ENCODE data around the gene AGBL4.
"Not testable (repeated sequence)": the region's sequence is repeated elsewhere in the genome, so short reads cannot be mapped to it uniquely, and the experiment has no call there.

AGBL4 gene

DNA sequence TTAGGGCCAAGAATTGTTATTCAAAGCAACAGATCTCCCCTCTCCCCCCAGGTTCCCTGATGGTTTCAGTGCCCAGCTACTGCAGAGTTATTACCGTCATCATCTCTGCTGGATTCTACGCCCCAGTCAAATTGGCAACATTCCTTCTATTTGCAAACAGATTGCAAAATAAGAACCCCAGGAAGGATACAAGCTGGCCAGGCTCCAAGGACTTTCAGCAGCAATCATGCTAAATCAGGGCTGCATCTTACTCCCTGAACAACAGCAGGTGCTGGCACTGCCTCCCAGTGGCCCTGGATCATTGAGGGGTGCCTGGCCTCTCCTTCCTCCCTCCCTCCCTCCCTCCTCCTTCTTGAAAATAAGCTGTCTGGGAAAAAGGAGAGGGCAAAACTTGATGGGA, 725.5 kb downstream of the AGBL4 start:
- no peak for DNase-seq

DNA sequence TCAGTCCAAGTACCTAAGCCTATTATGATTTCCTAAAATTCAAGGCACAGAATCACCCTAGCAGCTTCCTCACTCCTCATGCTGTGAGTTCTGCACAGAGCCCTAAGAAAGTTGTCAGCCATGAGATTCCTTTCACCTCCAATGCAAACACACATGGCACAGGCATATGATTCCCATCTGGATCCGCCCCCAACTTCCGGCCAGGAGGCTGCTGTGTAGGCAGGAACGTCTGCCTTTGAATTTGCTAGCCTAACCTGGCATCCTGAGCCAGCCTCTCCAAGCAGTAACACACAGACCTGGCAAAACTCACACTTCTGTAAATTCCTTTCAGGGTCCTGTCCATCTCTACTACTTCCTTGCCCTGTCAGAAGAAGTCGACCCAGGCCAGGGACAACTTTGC, 726.0 kb downstream of the AGBL4 start:
- no peak for DNase-seq

DNA sequence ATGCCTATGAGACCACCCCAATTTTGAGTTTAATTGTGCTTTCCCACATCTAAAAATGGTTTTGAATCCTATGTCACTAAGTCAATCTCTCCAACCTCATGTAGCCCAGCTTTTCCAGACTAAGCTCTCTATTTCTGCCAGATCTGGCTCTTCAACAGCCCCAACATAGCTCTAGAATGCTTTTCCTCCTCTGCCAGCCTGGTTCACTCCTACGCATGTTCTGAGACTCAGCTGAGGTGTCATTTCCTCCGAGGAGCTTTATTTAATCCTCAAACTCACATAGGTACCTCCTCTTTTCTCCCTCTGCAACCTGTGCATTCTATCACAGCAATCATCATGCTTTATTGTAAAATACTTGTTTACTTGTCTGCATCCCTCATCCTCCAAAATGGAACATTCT, 729.2 kb downstream of the AGBL4 start:
- no peak for DNase-seq

DNA sequence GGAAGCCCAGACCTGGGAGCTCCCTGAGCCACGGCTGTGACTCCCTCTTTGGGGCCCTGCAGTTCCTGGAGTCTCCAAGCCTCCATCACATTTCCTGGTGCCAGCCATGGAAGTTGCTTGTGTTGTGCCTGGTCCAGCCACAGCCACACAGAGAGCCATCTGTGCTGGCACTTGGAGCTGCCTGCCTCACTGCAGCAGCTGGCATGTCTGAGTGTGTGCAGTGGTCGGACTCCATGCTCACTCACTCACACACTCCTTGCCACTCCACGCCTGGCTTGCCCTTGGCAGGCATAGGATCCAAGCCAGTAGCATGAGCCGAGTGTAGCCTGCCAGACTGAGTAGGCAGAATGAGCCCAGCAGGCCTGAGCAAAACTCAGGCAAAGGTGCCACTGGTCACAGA, 730.7 kb downstream of the AGBL4 start:
- no peak for DNase-seq

DNA sequence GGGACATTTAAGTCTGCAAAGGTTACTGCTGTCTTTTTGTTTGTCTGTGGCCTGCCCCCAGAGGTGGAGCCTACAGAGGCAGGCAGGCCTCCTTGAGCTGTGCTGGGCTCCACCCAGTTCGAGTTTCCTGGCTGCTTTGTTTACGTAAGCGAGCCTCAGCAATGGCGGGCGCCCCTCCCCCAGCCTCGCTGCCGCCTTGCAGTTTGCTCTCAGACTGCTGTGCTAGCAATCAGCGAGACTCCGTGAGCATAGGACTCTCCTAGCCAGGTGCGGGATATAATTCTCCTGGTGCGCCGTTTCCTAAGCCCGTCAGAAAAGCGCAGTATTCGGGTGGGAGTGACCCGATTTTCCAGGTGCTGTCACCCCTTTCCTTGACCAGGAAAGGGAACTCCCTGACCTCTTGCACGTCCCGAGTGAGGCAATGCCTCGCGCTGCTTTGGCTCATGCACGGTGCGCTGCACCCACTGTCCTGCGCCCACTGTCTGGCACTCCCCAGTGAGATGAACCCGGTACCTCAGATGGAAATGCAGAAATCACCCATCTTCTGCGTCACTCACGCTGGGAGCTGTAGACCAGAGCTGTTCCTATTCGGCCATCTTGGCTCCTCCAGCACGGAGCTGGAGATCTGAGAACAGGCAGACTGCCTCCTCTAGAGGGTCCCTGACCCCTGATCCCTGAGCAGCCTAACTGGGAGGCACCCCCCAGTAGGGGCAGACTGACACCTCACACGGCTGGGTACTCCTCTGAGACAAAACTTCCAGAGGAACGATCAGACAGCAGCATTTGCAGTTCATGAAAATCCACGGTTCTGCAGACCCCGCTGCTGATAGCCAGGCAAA, 766.3 kb downstream of the AGBL4 start:
- not testable (repeated sequence) for DNase-seq

DNA sequence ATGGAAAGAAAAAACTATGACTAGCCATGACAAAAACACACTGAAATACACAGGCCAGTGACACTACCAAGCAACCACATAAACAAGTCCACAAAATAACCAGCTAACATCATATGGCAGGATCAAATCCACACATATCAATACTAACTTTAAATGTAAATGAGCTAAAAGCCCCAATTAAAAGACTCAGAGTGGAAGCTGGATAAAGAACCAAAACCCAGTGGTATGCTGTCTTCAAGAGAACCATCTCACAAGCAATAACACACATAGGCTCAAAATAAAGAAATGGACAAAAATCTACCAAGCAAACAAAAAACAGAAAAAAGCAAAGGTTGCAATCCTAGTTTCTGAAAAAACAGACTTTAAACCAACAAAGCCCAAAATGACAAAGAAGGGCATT, 770.8 kb downstream of the AGBL4 start:
- no peak for DNase-seq

DNA sequence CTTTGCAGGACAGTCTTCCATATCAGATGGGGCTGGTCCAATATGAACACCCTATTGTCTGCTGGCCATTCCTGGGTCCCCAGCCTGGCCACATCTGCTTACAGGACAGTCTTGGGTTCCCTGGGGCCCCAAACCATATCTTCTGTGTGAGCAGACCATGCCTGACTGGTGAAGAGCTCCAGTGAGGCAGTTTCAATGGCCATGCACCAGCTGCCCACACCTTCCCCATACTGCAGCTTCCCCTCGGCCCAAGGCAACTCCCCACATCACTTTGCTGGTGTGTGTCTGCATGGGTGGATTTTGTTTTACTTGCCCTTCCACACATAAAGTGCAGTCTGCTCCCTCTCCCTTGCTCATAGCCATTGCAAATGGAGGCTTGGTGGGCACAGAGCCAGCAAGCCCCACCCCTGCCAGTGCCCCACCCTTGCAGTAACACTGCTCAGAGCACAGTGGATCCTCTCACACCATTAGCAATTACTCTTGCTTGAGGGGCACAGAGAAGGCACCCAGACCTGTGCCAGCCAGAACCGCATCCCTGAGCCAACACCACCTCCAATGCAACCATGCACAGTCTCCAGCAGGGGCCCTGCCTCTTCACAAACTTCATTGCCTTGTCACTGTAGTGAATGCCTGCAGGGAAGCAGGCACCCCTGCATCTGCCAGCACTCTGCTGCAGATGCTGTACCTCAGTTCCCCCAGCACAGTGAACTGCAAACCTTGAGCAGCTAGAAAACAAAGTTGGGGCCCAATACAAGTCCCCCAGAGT, 772.6 kb downstream of the AGBL4 start:
- no peak for DNase-seq

DNA sequence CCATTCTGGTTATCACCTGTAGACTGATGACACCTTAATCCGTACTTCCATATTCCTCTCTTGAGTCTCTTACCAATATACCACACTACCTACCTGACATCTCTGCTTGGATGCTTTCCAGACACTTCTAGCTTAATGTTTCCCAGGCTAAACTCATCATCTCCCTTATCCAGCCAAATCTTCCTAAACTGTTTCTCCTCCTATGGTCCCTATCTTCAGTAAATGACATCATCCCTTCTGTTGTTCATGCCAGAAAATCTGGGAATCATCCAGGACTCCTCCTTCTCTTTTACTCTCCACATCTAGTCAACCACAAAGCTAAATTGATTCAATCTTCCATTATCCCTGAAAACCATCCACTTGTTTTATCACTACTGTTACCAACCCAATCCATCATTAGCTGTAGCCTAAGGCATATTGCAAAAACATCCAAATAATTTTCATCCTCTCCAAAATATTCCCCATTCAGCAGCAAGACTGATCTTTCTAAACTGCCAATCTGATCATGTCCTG, 783.0 kb downstream of the AGBL4 start:
- no peak for DNase-seq

DNA sequence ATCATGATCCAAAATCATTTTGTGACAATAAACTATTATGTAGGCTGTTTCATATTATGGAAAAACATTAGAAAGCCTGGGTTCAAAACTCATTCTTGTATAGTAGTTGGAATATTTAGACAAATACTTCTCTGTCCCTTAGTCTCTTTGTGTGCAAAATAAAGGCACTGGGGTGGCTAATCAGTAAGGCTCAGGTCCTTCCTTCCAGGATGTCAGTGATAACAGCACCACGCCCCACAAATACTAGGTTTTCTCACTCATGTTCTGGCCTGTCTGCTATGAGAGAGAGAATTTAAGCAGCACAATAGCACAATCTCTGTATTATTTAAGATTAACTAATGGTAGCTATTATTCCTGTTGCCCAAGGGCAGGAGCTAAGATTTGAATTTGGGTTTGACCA, 788.8 kb downstream of the AGBL4 start:
- no peak for DNase-seq

DNA sequence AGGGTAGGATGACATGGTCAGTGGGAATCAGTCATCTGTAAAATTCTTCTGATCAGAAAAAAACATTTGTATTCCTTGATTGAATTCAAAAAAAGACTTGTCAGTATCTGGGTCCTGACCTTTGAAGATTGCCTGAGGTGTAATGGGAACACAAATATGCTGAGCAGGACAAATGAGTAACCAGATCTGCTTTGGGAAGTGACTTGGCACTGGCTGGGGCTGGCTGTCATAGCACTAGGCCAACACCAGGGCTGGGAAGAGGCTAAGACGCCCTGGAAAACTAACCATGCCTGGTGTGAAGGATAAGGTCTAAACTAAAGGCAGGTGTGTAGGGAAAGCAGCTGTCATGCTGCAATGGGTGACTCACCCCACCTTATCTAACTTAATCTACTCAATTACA, 794.2 kb downstream of the AGBL4 start:
- no peak for DNase-seq

DNA sequence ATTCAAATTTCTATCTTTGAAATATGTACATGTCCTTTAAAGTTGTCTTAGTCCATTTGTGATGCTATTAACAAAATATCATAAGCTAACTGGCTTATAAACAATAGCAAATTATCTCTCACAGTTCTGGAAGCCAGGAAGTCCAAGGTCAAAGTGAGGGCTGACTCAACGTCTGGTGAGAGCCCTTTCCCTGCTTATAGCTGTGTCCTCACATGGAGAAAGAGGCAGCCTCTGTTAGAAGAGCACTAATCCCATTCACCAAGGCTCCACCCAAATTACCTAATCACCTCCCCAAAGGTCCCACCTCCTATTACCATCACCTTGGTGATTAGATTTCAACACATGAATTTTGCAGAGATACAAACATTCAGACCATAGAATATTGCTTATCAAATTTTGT, 797.0 kb downstream of the AGBL4 start:
- no peak for DNase-seq

DNA sequence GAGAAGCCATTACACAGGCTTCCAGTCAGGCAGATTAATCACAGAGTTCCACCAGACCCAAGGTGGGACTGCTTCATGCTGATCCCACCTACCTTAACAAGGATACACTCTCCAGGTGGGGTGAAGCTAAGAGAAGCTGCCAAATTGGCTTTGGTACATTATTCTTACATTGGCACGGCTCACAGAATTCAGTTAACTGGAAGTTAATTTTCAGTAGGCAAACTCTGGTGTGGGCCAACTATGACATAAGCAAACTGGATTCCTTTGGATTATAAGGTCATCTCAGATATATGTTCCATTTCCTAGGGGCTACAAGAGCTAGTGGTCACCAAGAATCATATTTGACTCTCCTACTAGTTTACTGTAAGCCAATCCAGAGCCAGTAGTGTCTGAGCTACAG, 798.3 kb downstream of the AGBL4 start:
- no peak for DNase-seq

DNA sequence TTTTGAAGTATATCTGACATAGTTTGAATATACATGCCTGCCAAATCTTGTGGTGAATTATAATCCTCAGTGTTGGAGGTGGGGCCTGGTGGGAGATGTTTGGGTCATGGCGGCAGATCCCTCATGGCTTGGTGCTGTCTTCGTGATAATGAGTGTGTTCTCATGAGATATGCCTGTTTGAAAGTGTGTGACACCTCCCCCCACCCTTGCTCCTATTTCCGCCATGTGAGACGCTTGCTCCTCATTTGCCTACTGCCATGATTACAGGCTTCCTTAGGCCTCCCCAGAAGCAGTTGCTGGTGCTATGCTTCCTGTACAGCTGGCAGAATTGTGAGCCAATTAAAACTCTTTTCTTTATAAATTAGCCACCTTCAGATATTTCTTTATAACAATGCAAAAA, 810.5 kb downstream of the AGBL4 start:
- no peak for DNase-seq

DNA sequence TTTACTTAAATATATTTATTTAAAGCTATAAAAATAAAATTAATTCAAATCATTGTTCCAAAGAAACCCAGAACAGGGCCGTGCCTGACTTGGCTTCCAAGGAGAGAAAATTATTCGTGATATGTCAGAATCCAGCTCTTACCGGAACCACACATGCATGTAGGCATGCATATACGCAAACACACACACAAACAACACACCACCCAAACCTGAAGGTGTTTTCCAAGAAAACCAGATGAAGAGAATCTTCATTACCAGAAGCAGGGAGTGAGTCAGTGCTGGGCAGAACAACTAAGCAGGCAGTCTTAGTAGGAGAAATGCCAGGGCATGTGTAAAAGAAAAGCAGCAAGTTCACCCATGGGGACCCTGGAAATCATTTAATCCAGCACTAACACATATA, 815.0 kb downstream of the AGBL4 start:
- no peak for DNase-seq

DNA sequence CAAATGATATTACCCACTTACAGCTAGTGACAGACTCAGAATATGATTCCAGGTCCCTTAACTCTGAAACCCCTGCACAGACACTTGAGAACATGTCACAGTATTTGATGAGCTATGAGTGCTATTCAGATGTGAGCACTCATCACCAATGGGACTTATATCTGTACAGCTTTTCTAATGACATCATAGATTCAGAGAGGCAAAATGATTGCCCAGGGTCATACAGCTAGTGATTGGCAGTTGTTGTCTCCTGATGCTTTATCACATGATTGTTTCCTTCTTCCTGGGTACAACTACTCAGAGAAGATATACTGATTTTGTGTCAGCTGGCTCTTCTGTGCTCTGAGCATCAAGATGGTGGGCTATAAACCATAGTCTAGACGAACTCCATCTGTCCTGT, 819.0 kb downstream of the AGBL4 start:
- no peak for DNase-seq

DNA sequence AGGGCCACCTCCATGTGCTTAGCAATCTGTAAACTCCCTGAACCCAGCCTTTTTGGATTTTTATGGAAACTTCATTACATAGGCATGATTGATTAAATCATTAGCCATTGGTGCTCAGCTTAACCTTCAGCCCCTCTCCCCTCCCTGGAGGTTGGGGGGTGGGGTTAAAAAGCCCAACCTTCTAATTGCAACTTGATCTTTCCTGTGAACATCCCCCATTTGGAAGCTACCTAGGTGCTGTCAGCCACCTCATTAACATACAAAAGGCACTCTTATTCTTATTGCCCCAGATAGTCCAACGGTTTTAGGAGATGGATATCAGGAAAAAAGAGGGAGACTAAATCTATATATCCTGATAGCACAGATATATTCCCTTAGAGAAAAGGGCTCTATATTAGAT, 823.0 kb downstream of the AGBL4 start:
- no peak for DNase-seq

DNA sequence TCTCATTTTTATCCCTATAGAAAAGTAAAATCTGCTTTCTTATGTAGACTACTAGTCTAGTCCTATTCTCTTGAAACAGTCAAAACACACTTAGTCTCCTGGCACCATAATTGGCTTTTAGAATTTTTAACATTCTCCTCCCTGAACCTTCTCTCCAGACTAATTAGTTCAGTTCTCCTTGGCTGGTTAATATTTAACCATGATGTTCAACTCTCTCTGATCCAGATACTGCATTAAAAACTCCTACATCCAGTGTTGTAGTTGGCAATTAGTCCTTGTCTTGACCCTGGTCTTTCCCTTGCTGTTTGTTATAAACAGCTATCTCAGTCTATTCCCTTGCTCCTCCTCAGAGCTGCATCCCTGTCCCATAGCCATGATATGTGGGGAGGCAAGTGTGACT, 824.2 kb downstream of the AGBL4 start:
- DNase-seq = no peak

DNA sequence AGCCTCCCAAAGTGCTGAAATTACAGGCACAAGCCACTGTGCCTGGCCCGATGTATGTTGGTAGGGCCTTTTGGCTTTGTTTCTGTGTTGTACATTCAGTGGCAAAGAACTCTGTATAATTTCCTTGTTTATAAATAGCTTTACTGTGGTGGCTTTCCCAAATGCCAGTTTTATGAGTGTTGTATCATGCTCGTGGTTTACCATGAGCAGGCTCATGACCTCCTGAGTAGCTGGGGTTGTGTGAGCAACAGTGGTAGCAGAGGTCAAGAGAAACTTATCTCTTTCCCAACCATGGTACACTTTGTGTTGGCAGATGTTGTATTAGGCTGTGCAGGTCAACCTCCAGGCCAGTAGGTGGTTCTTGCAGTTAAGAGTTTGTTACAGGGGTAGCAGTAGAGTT, 826.7 kb downstream of the AGBL4 start:
- no peak for DNase-seq

DNA sequence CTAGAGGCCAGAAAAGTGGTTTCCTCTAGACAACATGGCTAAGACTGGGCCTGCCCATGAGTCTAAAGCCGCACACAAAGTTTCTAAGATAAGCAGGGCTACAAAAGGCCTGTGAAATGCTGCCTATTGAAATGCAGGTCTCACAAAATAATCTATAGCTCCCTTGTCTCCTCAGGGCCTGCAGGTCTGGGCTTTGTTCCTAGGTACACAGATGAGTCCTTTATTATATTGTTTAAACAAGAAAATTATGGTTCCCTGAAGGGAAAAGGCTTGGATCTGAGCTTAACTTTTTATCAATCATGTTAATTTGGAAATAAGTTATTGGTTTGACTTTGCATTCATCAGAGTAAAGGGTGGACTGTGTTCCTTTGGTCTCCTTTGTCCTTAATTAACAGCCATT, 833.6 kb downstream of the AGBL4 start:
- DNase-seq = no peak

DNA sequence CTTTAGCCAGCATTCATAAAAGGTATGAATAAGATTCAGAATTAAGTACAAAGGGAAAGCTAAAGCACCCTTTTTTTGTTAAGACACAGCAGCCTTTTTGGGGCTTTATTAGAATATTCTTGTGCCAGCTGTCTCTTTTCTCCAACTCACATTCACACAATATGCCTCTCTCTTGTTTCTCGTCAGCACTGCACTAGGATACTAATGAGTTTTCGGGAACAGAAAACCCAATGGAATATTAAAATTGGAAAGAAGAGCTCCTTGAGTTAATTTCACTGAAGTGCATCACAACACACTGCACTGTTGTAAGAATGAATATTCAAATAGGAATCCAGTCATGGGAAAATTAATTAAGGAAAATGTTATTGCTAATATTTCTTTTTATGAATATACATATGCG, 836.7 kb downstream of the AGBL4 start:
- no peak for DNase-seq

DNA sequence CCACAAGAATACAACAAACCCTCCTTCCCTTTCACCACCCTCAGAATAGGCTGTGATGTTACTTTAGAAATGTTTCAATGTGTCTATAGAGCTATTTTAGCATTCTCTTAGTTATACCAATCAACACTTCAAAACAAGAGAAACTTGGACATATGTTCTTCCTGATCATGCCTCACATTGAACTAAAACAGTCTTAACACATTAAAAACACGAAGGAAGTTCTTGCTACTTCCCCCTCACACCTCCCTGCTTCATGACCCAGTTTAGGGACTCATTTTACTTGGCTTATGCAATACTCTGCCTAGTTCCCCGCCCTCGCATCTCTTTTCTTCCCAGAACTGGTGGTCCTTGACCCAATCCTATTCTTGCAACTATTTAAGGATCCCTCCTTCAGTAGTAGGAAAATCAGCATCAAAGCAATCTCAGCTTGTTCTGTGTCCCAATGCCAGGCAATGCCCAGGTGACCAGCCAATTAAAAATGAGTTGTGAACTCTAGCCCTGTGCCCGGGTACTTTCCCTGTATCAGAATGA, 838.2 kb downstream of the AGBL4 start:
- DNase-seq = no peak

DNA sequence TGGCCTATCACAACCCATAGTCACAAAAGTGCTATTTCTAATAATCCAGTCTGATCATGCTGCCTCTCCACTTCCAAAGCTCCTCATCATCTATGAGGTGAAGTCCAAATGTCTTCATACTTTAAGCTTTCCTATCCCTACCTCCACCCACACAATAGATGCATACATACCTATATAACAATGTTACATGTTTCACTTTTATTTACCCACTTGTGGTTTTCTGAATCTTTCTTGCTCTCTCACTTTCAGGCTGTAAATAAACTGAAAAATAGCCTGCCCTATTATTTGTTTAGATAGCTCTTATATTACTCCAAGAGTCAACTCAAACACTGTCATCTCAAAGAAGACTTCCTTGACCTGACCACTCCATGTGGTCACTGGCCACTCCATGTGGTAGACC, 840.3 kb downstream of the AGBL4 start:
- no peak for DNase-seq

DNA sequence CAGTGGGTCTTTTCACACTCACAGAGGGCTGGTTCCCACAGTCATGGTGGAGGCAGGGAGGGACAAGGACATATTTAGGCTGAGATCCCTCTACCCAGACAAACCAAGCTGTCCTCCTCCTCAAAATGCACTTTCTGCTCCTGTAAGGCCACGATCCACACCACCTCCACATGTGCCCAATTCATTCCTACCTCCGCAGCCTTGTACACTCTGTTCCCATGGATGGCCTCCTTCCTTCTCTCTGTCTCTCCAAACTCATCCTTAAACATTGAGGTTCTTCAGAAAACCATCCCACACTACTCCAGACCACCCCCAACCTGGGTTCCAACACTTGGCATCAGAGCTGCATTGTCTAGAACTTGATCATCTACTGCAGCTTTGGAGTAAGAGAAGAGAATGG, 842.7 kb downstream of the AGBL4 start:
- DNase-seq = no peak

DNA sequence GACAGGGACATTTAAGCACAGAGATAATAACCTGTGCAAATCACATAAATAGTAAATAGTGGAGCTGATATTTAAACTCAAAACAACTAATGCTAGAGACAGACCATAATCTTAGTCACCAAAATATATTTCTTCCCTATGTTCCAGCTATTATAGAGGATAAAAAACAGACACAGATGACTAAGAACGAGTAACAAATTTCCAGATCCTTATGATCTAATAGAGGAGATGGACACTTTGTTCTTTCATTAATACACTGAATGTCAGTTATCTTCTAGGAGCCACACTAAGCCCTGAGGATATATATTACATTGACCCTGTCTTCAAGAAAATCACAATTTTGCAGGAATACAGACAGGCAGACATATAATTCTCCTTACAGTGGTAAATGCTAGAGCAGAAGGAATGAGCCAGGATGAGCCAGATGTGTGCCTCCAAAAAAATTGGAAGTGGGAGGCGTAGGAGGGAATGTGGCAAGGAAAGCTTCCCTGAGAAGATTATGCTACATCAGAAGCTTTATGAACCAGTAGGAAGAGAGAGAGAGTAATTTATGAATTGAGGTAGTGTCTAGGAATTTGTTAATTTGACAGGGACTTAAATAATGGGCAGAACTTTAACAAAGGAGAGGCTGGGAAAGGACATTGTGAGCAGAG, 851.7 kb downstream of the AGBL4 start:
- no peak for DNase-seq
